COLO829 (cell line): Measurements from ENCODE around the gene CLHC1.
"Not testable (repeated sequence)": the region's sequence is repeated elsewhere in the genome, so short reads cannot be mapped to it uniquely, and the experiment has no call there.

Source experiments
- DNase-seq: peaks from one replicate; pipeline ENCODE4 v3.0.0; 2012; ENCODE audit warnings: low spot score

Gene CLHC1

GRCh38 chr2:55134316-55134706 is 97.8 kb downstream of the CLHC1 start:
- no peak for DNase-seq

GRCh38 chr2:55133467-55134315 is 98.4 kb downstream of the CLHC1 start:
- peak; percentile 82 for DNase-seq

GRCh38 chr2:55130849-55131248 is 101.2 kb downstream of the CLHC1 start:
- no peak for DNase-seq

DNA sequence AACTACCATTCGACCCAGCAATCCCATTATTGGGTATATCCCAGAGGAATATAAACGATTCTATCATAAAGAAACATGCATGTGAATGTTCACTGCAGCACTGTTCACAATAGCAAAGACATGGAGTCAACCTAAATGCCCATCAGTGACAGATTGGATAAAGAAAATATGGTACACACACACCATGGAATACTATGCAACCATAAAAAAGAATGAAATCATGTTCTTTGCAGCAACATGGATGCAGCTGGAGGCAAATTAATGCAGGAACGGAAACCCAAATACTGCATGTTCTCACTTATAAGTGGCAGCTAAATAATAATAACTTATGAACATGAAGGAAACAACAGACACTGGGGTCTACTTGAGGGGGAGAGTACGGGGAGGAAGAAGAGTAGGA is 105.5 kb downstream of the CLHC1 start:
- DNase-seq, result not testable (repeated sequence)
